NCI-H2171 treated with DMSO at 0.1 percent for 48 hours (cell line): ENCODE results near the gene GRIK2.
"Not testable (repeated sequence)": the region's sequence is repeated elsewhere in the genome, so short reads cannot be mapped to it uniquely, and the experiment has no call there.

Experiments
- DNase-seq: peaks from one replicate; lab custom pipeline; 2025; lab: John Stamatoyannopoulos, UW

GRIK2 gene

DNA sequence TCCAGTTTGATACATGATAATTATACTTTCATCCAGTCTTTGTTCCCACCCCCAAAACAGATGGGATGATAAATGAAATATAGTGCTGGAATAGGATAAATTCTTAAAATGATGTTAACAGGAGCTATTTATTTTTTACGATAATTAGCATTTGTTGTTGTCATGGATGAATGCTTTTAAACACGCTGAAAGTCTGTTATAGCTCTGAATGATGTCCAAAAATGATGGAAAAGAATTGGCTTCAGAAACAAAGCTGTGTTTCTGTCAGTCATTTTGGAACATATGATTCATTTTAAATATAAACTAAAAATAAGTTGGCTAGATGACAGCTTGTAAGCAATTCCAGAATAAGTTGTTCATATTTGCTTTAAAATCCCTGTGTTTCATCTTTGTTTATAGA, 237.4 kb downstream of the GRIK2 start:
- DNase-seq = no peak

- DNase-seq = no peak
Measured at GRCh38 chr6:101633081-101633480, 239.6 kb downstream of the GRIK2 start.

- DNase-seq = not testable (repeated sequence)
Measured at GRCh38 chr6:101638865-101639264, 245.4 kb downstream of the GRIK2 start.

- DNase-seq = peak; percentile 27
Measured at GRCh38 chr6:101640131-101640530, 246.6 kb downstream of the GRIK2 start.

GRCh38 chr6:101645770-101646169, 252.3 kb downstream of the GRIK2 start:
- no peak for DNase-seq

GRCh38 chr6:101650402-101651100, 257.0 kb downstream of the GRIK2 start:
- no peak for DNase-seq

- DNase-seq = no peak
Measured at GRCh38 chr6:101652079-101652478, 258.6 kb downstream of the GRIK2 start.

GRCh38 chr6:101655109-101655508, 261.6 kb downstream of the GRIK2 start:
- DNase-seq = no peak

DNA sequence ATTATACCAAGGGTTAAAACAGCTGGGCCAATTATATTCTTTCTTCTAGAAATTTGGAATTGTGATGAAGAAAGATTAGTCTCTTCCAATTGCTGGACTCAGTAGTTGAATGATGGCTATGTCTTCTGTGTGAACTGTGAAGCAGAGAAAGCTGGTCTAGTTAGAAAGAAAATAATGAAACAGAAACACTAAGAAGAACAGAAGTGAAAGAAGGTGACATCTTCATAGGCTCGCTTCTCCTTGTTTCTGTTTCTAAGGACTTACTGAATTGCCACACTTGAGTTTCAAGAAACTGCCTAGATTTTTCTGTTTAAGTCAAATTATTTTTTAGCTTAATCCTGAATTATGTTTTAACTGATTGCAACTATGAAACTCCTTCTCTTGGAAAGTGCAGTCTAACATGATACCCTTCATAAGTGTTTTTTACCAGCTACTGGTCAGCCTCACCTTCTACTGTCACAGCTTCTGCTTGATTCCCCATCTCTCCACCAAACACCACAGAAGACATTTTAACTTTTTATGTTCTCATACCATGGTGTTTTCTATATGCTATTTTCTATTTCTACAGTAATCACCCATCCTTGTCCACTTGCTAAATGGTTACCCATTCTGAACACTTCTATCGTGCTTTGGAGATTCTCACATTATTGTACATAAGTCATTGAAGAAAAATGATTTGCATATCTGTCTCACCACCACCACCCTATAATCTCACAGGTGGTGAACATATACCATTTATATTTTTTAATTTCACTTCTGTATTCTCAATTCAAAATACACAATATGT, 268.8 kb downstream of the GRIK2 start:
- no peak for DNase-seq

- DNase-seq = no peak
Measured at GRCh38 chr6:101663100-101663499, 269.6 kb downstream of the GRIK2 start.

DNA sequence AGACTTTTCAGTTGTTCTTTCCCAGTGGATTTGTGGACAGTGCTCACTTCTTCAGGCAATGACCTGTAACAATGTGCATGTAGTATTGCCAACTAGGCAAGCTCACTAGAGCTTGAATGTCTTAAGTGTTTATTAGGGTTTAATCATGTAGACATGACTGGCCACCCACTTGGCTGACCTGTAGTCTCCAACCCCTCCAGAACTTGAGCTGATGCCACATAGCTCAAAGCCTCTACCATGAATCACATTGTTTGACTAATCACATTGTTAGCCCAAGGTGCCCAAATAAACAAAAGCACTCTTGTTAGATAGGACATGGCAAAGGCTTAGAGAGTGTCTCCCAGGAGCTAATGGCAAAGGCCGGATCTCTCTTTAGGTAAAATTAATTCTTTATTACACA, 272.7 kb downstream of the GRIK2 start:
- no peak for DNase-seq

DNA sequence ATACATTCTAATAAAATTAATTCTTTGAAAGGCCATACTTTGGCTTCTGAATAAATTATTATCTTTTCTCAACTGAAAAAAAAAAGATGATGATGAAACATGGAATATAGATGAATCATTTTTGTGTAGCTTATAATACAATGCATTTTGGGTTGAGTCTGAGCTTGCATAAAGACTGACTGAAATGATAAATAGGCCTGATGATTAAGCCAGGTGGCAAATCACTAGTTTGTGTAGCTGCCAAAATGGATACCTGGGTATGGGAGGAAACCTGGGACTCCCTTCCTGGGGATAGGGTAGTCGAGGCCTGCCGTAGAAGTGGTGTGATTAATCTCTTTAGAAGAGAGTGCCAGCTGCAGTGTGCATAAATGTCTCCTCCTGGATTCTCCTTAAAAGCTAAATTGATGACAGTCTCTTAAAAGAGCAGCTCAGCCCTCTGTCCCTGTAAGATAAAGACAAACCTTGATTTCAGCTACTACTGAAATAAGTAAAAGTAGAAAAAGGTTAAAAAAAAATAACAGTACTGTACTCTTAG, 275.1 kb downstream of the GRIK2 start:
- peak; percentile 78 for DNase-seq

DNA sequence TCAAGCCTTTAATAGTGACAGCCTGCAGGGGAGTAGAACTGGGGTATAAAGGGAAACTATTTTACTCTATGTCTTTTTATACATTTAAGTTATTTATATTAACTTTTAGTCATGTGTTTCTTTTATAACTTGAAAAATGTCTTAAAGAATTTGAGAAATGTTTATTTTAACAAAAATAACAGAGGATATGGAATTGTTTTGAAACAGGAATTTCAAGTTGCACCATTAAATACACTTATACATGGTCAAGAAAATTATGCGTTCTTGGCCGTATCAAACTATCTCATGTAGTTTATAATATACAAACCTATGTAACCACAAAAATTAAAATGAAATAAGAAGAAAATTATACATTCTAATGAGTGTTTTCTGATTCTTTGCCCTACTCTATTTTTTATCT, 282.7 kb downstream of the GRIK2 start:
- no peak for DNase-seq

DNA sequence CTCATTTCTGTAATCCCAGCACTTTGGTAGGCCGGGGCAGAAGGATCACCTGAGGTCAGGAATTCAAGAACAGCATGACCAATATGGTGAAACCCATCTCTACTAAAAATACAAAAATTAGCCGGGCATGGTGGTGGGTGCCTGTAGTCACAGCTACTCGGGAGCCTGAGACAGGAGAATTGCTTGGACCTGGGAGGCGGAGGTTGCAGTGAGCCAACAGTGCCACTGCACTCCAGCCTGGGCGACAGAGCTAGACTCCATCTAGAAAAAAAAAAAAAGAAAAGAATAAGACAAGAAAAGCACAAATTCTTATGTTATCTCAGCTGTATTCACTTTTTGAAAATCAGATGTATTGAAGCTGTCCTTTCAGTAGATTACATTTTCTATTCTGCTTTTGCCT, 289.4 kb downstream of the GRIK2 start:
- no peak for DNase-seq

DNA sequence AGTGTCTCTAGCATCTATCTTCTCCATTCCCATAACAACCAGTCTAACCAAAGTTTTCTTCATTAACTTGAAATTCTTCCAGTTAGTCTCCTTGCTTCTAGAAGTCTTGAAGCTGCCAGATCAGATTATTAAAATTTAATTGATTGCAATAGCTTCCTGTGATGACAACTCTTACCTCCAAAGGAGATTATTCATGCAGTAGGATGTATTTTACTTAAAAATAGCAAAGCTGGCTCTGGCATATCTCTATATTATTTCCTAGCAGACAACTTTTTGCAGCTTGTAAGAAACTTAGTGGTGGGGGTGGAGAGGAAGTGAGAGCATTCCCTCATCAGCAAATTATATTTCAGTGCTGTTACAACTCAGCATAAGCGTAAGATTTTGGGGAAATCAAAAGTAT, 290.4 kb downstream of the GRIK2 start:
- DNase-seq = no peak

DNA sequence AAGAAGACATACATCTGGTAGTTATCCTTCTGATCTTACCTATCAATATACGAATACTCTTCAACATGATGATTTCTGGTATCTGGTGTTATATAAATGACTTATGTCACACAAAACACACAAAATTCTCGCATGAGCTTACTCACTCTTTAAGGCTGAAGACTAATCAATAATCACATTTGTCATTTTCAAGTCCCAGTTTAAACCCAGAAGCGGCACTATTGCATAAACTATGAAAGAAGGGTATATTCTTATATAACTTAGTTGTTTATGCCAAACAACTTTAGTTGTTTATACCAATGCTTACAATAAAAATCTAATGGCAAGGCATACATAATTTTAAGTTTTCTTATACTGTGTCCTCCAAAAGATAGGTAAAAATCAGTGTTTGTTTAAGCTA, 293.1 kb downstream of the GRIK2 start:
- DNase-seq = no peak

- no peak for DNase-seq
Measured at GRCh38 chr6:101689156-101689555, 295.6 kb downstream of the GRIK2 start.

DNA sequence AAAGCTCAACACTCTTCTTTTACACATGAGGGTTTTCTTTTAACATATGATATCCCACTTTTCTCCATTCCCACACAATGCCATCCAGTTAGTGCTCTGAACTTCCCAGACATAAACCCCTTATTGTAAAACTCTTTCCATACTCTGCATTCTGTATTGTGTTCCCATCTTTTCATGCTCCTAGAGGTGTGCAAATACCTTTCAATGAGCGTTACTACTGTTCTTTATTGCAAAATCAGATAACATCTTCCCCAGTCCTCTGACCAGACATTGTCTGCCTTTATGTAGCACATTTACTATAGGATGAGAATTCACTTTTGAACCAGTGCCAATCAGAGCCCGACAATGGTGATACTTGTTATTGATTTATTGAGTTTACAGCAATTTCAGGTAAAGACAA, 296.2 kb downstream of the GRIK2 start:
- no peak for DNase-seq

GRCh38 chr6:101700655-101701054, 307.1 kb downstream of the GRIK2 start:
- DNase-seq = no peak

DNA sequence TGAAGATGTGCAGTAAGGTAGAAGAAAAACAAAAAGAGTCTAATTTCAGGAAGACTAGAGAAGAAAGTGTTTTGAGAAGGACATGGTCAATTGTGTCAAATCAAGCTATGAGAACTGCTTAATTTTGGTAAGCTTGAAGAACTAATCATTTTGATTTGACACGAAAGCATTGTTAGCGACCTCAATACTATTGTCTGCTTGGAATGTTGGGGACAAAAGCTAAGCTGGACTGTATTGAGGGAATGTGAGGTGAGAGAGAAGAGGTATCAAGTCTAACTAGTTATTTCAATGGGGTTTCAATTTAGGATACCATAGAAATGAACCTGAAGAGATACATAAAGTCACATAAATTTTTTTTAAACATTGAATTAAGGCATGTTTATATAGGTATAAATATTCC, 309.8 kb downstream of the GRIK2 start:
- DNase-seq = no peak

DNA sequence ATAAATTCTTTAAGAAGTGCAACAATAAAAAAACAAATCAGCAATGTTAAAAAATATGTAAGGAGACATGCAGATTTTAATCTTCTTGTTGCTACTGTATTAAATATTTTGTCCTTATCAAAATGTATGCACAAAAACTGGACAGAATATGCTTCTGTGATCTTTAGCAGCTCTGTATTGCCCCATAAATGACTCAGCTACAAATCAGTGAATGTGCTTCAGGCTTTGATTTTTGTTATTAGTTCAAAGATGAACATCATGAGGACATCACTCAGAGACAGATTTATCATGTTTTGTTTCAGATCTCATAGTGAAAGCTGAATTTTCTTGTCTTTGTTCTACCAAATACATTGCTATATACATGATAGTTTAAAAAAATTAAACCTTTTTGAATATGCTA, 312.4 kb downstream of the GRIK2 start:
- DNase-seq = no peak

GRCh38 chr6:101706576-101706975, 313.1 kb downstream of the GRIK2 start:
- DNase-seq = no peak

DNA sequence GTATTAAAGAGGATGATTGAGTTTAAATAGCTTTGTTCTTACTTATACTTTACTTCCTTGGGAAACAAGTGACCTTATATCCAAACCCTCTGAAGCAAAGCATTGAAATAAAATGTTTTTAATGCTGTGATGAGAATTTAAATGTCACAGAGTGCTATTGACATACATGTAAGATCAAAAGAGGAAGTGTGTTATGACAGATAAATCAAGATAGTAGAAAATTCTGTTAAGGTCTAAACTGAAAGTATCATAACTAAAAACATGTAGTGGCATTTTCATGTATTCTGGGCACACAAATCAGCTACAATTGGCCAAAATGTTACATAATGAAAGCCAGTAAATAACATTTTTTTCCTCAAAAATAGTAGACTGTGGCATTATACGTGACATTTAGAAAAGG, 318.0 kb downstream of the GRIK2 start:
- no peak for DNase-seq
